ENCODE measurements around the gene CTPS1. TPM values are rescaled to one million over a fixed set of nuclear protein-coding genes. Genes with fewer than 3 reads are reported as not detected.

Gene CTPS1
- total RNA-seq, 1 experiment from 2014 or later = 166 TPM

DNA sequence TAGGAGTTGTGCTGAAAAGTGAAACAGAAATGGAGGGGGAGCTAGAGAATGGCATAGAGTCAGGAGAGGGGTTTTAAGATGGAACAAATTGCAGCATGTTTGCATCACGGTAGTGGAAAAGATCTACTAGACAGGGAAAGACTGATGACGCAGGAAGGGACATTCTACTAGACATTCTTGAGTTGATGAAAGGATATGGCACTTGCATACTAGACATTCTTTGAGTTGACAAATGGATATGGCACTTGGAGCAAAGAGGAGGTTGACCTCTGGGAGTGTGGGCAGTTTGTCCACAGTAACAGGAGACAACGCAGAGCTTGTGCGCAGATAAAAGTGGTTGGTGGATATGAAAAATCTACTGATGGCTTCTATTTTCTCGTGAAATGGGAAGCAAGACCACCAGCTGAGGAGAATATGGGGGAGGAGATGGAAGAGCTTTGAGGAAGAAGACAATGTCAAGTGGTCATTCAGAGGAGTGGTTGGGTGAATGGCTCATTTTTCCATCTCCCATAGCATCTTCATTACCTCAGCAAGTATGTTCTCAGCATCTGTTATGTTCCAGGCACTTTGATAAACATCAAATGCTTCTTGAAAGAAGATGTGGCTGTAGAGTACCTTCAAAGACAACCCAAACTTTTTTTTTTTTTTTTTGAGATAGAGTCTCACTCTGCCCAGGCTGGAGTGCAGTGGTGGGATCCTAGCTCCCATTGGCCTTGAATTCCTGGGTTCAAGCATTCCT, 2.4 kb upstream of the CTPS1 start:
- Histone ChIP-seq H3K9me3 (ENCODE audit: control insufficient read depth, insufficient read depth, low read depth, low read length) (no peaks in the 10 kb centered on the region), H3K36me3 (ENCODE audit: control insufficient read depth, insufficient read depth, low read length) (peaks cover 4% of the 10 kb centered on the region), H3K27ac (ENCODE audit: low read length) (peak overlapping the region; percentile 95), H3K4me1 (ENCODE audit: control insufficient read depth, insufficient read depth, low read length) (peaks cover 37% of the 10 kb centered on the region), H3K4me3 (ENCODE audit: low read depth in 2 of 2, low read length in 2 of 2) (no peak overlapping the region), H3K27me3 (ENCODE audit: control insufficient read depth, insufficient read depth, low read length) (no peaks in the 10 kb centered on the region)
- TF ChIP-seq POLR2AphosphoS5 (IDR thresholded peaks at IDR 0.05; ENCODE audit: low read depth, low read length) = no peak
- TF ChIP-seq, protein P1, sequence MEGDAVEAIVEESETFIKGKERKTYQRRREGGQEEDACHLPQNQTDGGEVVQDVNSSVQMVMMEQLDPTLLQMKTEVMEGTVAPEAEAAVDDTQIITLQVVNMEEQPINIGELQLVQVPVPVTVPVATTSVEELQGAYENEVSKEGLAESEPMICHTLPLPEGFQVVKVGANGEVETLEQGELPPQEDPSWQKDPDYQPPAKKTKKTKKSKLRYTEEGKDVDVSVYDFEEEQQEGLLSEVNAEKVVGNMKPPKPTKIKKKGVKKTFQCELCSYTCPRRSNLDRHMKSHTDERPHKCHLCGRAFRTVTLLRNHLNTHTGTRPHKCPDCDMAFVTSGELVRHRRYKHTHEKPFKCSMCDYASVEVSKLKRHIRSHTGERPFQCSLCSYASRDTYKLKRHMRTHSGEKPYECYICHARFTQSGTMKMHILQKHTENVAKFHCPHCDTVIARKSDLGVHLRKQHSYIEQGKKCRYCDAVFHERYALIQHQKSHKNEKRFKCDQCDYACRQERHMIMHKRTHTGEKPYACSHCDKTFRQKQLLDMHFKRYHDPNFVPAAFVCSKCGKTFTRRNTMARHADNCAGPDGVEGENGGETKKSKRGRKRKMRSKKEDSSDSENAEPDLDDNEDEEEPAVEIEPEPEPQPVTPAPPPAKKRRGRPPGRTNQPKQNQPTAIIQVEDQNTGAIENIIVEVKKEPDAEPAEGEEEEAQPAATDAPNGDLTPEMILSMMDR (IDR thresholded peaks at IDR 0.05) = no peak
- no peak for TF ChIP-seq SIN3A (IDR thresholded peaks at IDR 0.05; ENCODE audit: borderline replicate concordance, insufficient read depth, low read depth, low read length)
- TF ChIP-seq TCF7L2 (IDR thresholded peaks at IDR 0.05; ENCODE audit: low read depth, low read length) = no peak
- no peak for TF ChIP-seq REST (IDR thresholded peaks at IDR 0.05; ENCODE audit: insufficient read depth in 1 of 2, low read depth in 2 of 2, low read length in 1 of 2)
- ChIA-PET CTCF (no interaction called here), POLR2A (interaction anchor here (0.6 kb wide), 1 partner anchor 240 kb away, joined by 4 read pairs; no protein-coding TSS in a partner anchor)
- intact Hi-C loops (cut with micrococcal nuclease; ENCODE audit: unreplicated experiment) (no loop called here), in situ Hi-C loops (cut with HindIII; ENCODE audit: low pct_unique_long_range_greater_than_20kb, low sequenced_read_pairs) (no loop called here)
- BruUV-seq (replicated peaks) = no TSS peak
- ATAC-seq = no peak
- DNase-seq (ENCODE audit: low read depth, low spot score) = no peak

- in situ Hi-C loops (cut with HindIII; ENCODE audit: low pct_unique_long_range_greater_than_20kb, low sequenced_read_pairs) (no loop called here), intact Hi-C loops (cut with micrococcal nuclease; ENCODE audit: unreplicated experiment) (no loop called here)
- TF ChIP-seq, protein P1 (IDR thresholded peaks at IDR 0.05) = no peak
- TF ChIP-seq POLR2AphosphoS5 (IDR thresholded peaks at IDR 0.05; ENCODE audit: low read depth, low read length) = no peak
- no peak for TF ChIP-seq SIN3A (IDR thresholded peaks at IDR 0.05; ENCODE audit: borderline replicate concordance, insufficient read depth, low read depth, low read length)
- TF ChIP-seq TCF7L2 (IDR thresholded peaks at IDR 0.05; ENCODE audit: low read depth, low read length) = no peak
- TF ChIP-seq REST (IDR thresholded peaks at IDR 0.05; ENCODE audit: insufficient read depth in 1 of 2, low read depth in 2 of 2, low read length in 1 of 2) = no peak
- H3K36me3 ChIP-seq (ENCODE audit: control insufficient read depth, insufficient read depth, low read length) = peaks cover 4% of the 10 kb centered on the region
- H3K4me3 ChIP-seq (ENCODE audit: low read depth in 2 of 2, low read length in 2 of 2) = no peak overlapping the region
- CTCF ChIA-PET = no interaction called here
- POLR2A ChIA-PET = interaction anchor here (0.6 kb wide), 1 partner anchor 240 kb away, joined by 4 read pairs; no protein-coding TSS in a partner anchor
- H3K27ac ChIP-seq (ENCODE audit: low read length) = peak overlapping the region; percentile 95
- peaks cover 43% of the 10 kb centered on the region for H3K4me1 ChIP-seq (ENCODE audit: control insufficient read depth, insufficient read depth, low read length)
- no peaks in the 10 kb centered on the region for H3K9me3 ChIP-seq (ENCODE audit: control insufficient read depth, insufficient read depth, low read depth, low read length)
- DNase-seq (ENCODE audit: low read depth, low spot score) (no peak), ATAC-seq (no peak)
- no TSS peak for BruUV-seq (replicated peaks)
- no peaks in the 10 kb centered on the region for H3K27me3 ChIP-seq (ENCODE audit: control insufficient read depth, insufficient read depth, low read length)
These were observed 1.8 kb upstream of the CTPS1 start for GRCh38 chr1:40977716-40978115.

Measured in Panc1 (cell line).